Limb (tissue), 2 donors: Measurements from ENCODE around the gene WDR46.

ENCODE experiments used
- DNase-seq, 2 donors: peaks; one replicate each; pipeline ENCODE4 v3.0.0-alpha.2; 2016; ENCODE audit errors: extremely low spot score in 2 of 2

WDR46 gene

GRCh38 chr6:33314515-33314942, 25.5 kb upstream of the WDR46 start:
- DNase-seq = peak; percentile 52 to 67

- peak in 1 of 2 donors; percentile 73 for DNase-seq
Observed at GRCh38 chr6:33313709-33314514, 24.9 kb upstream of the WDR46 start, which contains the start of gene TAPBP. TSS of gene TAPBP (minus strand) at chr6:33314078. CDS start at chr6:33314041, 37 bp downstream.

- peak in 1 of 2 donors; percentile 66 for DNase-seq
Observed at GRCh38 chr6:33313105-33313708, 24.2 kb upstream of the WDR46 start.

- DNase-seq = peak in 1 of 2 donors; percentile 70
Observed at GRCh38 chr6:33312361-33313104, 23.5 kb upstream of the WDR46 start.

GRCh38 chr6:33306356-33306755, 17.3 kb upstream of the WDR46 start:
- no peak for DNase-seq

GRCh38 chr6:33305052-33305451, 16.0 kb upstream of the WDR46 start:
- peak in 1 of 2 donors; percentile 20 for DNase-seq

- DNase-seq = no peak
Observed at GRCh38 chr6:33304216-33304615, 15.2 kb upstream of the WDR46 start.

GRCh38 chr6:33301877-33302276, 12.8 kb upstream of the WDR46 start:
- DNase-seq = no peak

- DNase-seq = peak; percentile 92 to 95
Observed at GRCh38 chr6:33299237-33299944, 10.4 kb upstream of the WDR46 start.

- peak; percentile 66 to 85 for DNase-seq
Observed at GRCh38 chr6:33298773-33299236, 9.8 kb upstream of the WDR46 start, which contains the start of gene RGL2. TSS of gene RGL2 (minus strand) at chr6:33298942. CDS start at chr6:33298610, 332 bp downstream.

GRCh38 chr6:33297956-33298772, 9.1 kb upstream of the WDR46 start:
- DNase-seq = peak; percentile 67 to 83

GRCh38 chr6:33297406-33297955, 8.4 kb upstream of the WDR46 start:
- peak in 1 of 2 donors; percentile 71 for DNase-seq

GRCh38 chr6:33296797-33297405, 7.9 kb upstream of the WDR46 start:
- no peak for DNase-seq

- no peak for DNase-seq
Observed at GRCh38 chr6:33295621-33296369, 6.8 kb upstream of the WDR46 start.

GRCh38 chr6:33294086-33294823, 5.2 kb upstream of the WDR46 start:
- no peak for DNase-seq

GRCh38 chr6:33292996-33293682, 4.1 kb upstream of the WDR46 start:
- no peak for DNase-seq

GRCh38 chr6:33290459-33290858, 1.4 kb upstream of the WDR46 start:
- DNase-seq = no peak
